Astrocyte (in vitro differentiated cells and primary cell): Measurements from ENCODE around the gene DCAKD. TPM values are rescaled to one million over a fixed set of nuclear protein-coding genes. Genes with fewer than 3 reads are reported as not detected.

Experiments
- DNase-seq: peaks from one replicate; pipeline ENCODE4 v3.0.0-alpha.2; 2010; ENCODE audit warnings: low read depth
- FAIRE-seq: peaks from 2 replicates; lab custom pipeline; 2011; peaks lifted over from hg19 to GRCh38; lab: Jason Lieb, UNC
- H2AFZ ChIP-seq: 2 replicates; pipeline ENCODE4 v1.6.0; 2012; ENCODE audit warnings: low read depth, low read length, inconsistent platforms
- H3K27ac ChIP-seq: 2 replicates; pipeline ENCODE4 v1.5.1; 2011; ENCODE audit warnings: low read depth, low read length, inconsistent platforms
- H3K27me3 ChIP-seq: 2 replicates; pipeline ENCODE4 v1.6.0; 2011; ENCODE audit warnings: low read length, inconsistent platforms; ENCODE audit not compliant: insufficient read depth
- H3K36me3 ChIP-seq: 2 replicates; pipeline ENCODE4 v1.5.1; 2011; ENCODE audit warnings: low read length, inconsistent platforms; ENCODE audit not compliant: insufficient read depth
- H3K4me1 ChIP-seq: 2 replicates; pipeline ENCODE4 v1.5.1; 2011; ENCODE audit warnings: low read length, inconsistent platforms; ENCODE audit not compliant: insufficient read depth
- H3K4me2 ChIP-seq: 2 replicates; pipeline ENCODE4 v1.6.0; 2012; ENCODE audit warnings: low read length, inconsistent platforms
- H3K4me3 ChIP-seq: 2 replicates; pipeline ENCODE4 v1.5.1; 2011; ENCODE audit warnings: low read depth, mild to moderate bottlenecking, low read length, inconsistent platforms; ENCODE audit not compliant: insufficient read depth
- H3K79me2 ChIP-seq: 2 replicates; pipeline ENCODE4 v1.6.0; 2012; ENCODE audit warnings: mild to moderate bottlenecking, low read length, inconsistent platforms; ENCODE audit not compliant: insufficient read depth
- H3K9ac ChIP-seq: 2 replicates; pipeline ENCODE4 v1.6.0; 2012; ENCODE audit warnings: mild to moderate bottlenecking, low read length, inconsistent platforms
- H3K9me3 ChIP-seq: 2 replicates; pipeline ENCODE4 v1.5.1; 2012; ENCODE audit warnings: low read depth, mild to moderate bottlenecking, low read length, inconsistent platforms; ENCODE audit not compliant: insufficient read depth
- H4K20me1 ChIP-seq: 2 replicates; pipeline ENCODE4 v1.6.0; 2012; ENCODE audit warnings: low read length, inconsistent platforms; ENCODE audit not compliant: insufficient read depth
- H3K27ac Mint-ChIP-seq: one replicate; pipeline ENCODE4 v1.8.0; 2021; ENCODE audit warnings: mild to moderate bottlenecking, mixed read lengths; ENCODE audit not compliant: unreplicated experiment
- H3K27me3 Mint-ChIP-seq: one replicate; pipeline ENCODE4 v1.8.0; 2021; ENCODE audit warnings: low read depth, mixed read lengths; ENCODE audit not compliant: unreplicated experiment
- H3K36me3 Mint-ChIP-seq: one replicate; pipeline ENCODE4 v1.8.0; 2021; ENCODE audit warnings: low read depth, mixed read lengths; ENCODE audit not compliant: unreplicated experiment
- H3K4me1 Mint-ChIP-seq: one replicate; pipeline ENCODE4 v1.8.0; 2021; ENCODE audit warnings: low read depth, mixed read lengths; ENCODE audit not compliant: unreplicated experiment
- H3K4me3 Mint-ChIP-seq: one replicate; pipeline ENCODE4 v1.8.0; 2021; ENCODE audit warnings: mild to moderate bottlenecking, moderate library complexity, mixed read lengths; ENCODE audit not compliant: unreplicated experiment
- H3K9me3 Mint-ChIP-seq: one replicate; pipeline ENCODE4 v1.8.0; 2021; ENCODE audit warnings: mild to moderate bottlenecking, mixed read lengths; ENCODE audit not compliant: unreplicated experiment
- EZH2 ChIP-seq: IDR thresholded peaks from 2 replicates; pipeline ENCODE4 v1.6.1; 2012; ENCODE audit warnings: mild to moderate bottlenecking, low read length, inconsistent platforms; ENCODE audit not compliant: insufficient read depth
- total RNA-seq: library from RNA; stranded (reverse); gene quantifications from 2 replicates; pipeline ENCODE4 v1.2.1, GENCODE V29; 2021
- TF ChIP-seq, protein P1 (sequence below): IDR thresholded peaks from 2 replicates; pipeline ENCODE4 v1.5.1; 2011; ENCODE audit warnings: low read depth, mild to moderate bottlenecking, inconsistent platforms, low read length, moderate library complexity; ENCODE audit not compliant: insufficient read depth

DCAKD gene
- total RNA-seq, 1 donor from 2014 or later: 34.8 TPM

GRCh38 chr17:45040459-45040858, 11.0 kb downstream of the DCAKD start:
- Mint-ChIP-seq H3K27ac (no peak overlapping the region), H3K9me3 (no peaks in the 10 kb centered on the region), H3K4me3 (no peak overlapping the region), H3K27me3 (no peaks in the 10 kb centered on the region), H3K4me1 (peaks cover 13% of the 10 kb centered on the region), H3K36me3 (peaks cover 5% of the 10 kb centered on the region)
- TF ChIP-seq, protein P1, sequence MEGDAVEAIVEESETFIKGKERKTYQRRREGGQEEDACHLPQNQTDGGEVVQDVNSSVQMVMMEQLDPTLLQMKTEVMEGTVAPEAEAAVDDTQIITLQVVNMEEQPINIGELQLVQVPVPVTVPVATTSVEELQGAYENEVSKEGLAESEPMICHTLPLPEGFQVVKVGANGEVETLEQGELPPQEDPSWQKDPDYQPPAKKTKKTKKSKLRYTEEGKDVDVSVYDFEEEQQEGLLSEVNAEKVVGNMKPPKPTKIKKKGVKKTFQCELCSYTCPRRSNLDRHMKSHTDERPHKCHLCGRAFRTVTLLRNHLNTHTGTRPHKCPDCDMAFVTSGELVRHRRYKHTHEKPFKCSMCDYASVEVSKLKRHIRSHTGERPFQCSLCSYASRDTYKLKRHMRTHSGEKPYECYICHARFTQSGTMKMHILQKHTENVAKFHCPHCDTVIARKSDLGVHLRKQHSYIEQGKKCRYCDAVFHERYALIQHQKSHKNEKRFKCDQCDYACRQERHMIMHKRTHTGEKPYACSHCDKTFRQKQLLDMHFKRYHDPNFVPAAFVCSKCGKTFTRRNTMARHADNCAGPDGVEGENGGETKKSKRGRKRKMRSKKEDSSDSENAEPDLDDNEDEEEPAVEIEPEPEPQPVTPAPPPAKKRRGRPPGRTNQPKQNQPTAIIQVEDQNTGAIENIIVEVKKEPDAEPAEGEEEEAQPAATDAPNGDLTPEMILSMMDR: no peak
- no peak for TF ChIP-seq EZH2
- no peak overlapping the region for H3K4me3 ChIP-seq
- peaks cover 3% of the 10 kb centered on the region for H3K4me1 ChIP-seq
- H3K27me3 ChIP-seq: no peaks in the 10 kb centered on the region
- FAIRE-seq (no peak), DNase-seq (no peak)
- peaks cover 60% of the 10 kb centered on the region for H3K79me2 ChIP-seq
- no peaks in the 10 kb centered on the region for H3K36me3 ChIP-seq
- no peak overlapping the region for H3K27ac ChIP-seq
- H2AFZ ChIP-seq: no peak overlapping the region
- H3K4me2 ChIP-seq: no peak overlapping the region
- no peak overlapping the region for H3K9ac ChIP-seq
- H3K9me3 ChIP-seq: no peaks in the 10 kb centered on the region
- H4K20me1 ChIP-seq: peaks cover 62% of the 10 kb centered on the region

DNA sequence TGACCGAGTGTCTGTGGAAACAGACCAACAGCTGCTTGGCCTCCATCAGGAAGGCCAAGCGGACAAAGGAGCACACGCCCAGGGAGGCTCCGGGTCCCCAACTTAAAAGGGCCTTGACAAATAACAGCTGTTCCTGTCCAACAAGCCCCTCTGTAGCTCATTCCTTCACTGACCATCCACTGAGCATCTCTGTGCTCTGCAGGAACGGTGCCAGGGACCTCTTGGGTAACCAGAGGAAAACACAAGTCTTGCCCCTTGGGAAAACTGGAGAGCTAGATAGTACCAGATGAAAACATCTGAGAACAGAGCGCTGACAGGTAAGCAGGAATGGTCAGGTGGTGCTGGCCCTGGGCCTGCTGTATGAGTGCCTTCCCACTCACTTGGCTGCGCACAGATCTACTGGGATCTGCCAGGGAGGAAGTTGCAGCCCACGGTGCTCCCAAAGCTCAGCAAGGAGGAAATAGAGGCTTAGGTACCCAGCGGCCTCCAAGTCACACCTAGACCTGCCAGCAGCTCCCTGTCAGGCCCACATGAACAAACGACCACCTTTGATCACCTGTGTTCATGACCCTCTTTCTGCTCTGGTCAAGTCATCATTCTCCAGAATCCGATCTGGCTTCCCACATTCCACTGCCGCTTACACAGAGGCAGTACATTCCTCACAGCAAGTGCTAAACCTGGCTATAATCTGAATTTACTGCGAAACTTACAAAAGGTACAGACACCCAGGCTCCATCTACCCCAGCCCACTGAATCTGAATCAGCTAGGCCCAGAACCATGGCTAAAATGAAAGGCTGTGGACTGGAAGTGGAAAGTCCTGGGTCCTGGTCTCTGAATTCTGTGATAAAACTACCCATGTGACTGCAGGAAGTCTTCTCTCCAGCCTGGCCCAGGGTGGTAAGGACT, 12.5 kb downstream of the DCAKD start:
- FAIRE-seq (no peak), DNase-seq (no peak)
- Histone ChIP-seq H3K36me3 (peaks cover 4% of the 10 kb centered on the region), H3K9me3 (no peaks in the 10 kb centered on the region), H3K4me1 (peaks cover 3% of the 10 kb centered on the region), H3K4me3 (no peak overlapping the region), H2AFZ (no peak overlapping the region), H3K9ac (no peak overlapping the region), H3K4me2 (no peak overlapping the region), H3K79me2 (peaks cover 49% of the 10 kb centered on the region), H3K27me3 (no peaks in the 10 kb centered on the region), H4K20me1 (peaks cover 60% of the 10 kb centered on the region), H3K27ac (no peak overlapping the region)
- TF ChIP-seq, protein P1: no peak
- TF ChIP-seq EZH2: no peak
- peaks cover 8% of the 10 kb centered on the region for H3K36me3 Mint-ChIP-seq
- no peak overlapping the region for H3K4me3 Mint-ChIP-seq
- H3K27me3 Mint-ChIP-seq: no peaks in the 10 kb centered on the region
- H3K27ac Mint-ChIP-seq: no peak overlapping the region
- peaks cover 13% of the 10 kb centered on the region for H3K4me1 Mint-ChIP-seq
- no peaks in the 10 kb centered on the region for H3K9me3 Mint-ChIP-seq

DNA sequence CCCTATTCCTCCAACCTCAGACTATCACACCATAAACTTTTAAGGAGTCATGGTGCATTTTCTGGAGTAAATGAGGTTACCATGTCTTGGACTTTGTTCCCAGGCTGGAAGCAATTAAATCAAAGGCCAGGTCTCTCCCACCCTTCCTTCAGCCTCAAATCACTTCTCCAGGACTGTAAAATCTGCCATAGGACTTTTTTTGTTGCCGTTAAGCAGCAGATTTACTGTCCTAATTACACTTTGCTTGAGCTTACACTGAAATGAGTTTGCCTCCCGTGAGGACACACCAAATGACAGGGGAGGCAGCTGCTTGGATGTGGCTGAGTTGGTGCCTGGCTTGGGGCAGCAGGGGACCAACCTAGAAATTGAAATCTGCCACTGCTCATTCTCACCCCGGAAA, 14.7 kb downstream of the DCAKD start:
- Mint-ChIP-seq H3K27me3 (no peaks in the 10 kb centered on the region), H3K4me3 (no peak overlapping the region), H3K36me3 (peaks cover 16% of the 10 kb centered on the region), H3K27ac (no peak overlapping the region), H3K4me1 (peaks cover 14% of the 10 kb centered on the region), H3K9me3 (no peaks in the 10 kb centered on the region)
- Histone ChIP-seq H3K4me2 (no peak overlapping the region), H3K9ac (no peak overlapping the region), H3K4me1 (peaks cover 3% of the 10 kb centered on the region), H3K36me3 (peaks cover 6% of the 10 kb centered on the region), H3K9me3 (no peaks in the 10 kb centered on the region), H3K27ac (no peak overlapping the region), H3K27me3 (no peaks in the 10 kb centered on the region), H3K79me2 (peaks cover 30% of the 10 kb centered on the region), H4K20me1 (peaks cover 42% of the 10 kb centered on the region), H2AFZ (no peak overlapping the region), H3K4me3 (no peak overlapping the region)
- FAIRE-seq (no peak), DNase-seq (no peak)
- no peak for TF ChIP-seq EZH2
- TF ChIP-seq, protein P1: no peak
